GM12875 (cell line): ENCODE measurements around the gene MIPOL1.
"Not testable (repeated sequence)": the region's sequence is repeated elsewhere in the genome, so short reads cannot be mapped to it uniquely, and the experiment has no call there.

Source experiments
- H3K4me3 ChIP-seq: one replicate; pipeline ENCODE4 v1.5.1; 2011; ENCODE audit warnings: low read depth, low read length, control low read depth
- TF ChIP-seq, protein P1 (sequence below): IDR thresholded peaks from 2 replicates; pipeline ENCODE4 v1.5.1; 2011; ENCODE audit warnings: low read depth, mild to moderate bottlenecking, control low read depth, inconsistent platforms, low read length, moderate library complexity, borderline replicate concordance; ENCODE audit not compliant: insufficient read depth

The MIPOL1 gene, protein sequence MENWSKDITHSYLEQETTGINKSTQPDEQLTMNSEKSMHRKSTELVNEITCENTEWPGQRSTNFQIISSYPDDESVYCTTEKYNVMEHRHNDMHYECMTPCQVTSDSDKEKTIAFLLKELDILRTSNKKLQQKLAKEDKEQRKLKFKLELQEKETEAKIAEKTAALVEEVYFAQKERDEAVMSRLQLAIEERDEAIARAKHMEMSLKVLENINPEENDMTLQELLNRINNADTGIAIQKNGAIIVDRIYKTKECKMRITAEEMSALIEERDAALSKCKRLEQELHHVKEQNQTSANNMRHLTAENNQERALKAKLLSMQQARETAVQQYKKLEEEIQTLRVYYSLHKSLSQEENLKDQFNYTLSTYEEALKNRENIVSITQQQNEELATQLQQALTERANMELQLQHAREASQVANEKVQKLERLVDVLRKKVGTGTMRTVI

DNA sequence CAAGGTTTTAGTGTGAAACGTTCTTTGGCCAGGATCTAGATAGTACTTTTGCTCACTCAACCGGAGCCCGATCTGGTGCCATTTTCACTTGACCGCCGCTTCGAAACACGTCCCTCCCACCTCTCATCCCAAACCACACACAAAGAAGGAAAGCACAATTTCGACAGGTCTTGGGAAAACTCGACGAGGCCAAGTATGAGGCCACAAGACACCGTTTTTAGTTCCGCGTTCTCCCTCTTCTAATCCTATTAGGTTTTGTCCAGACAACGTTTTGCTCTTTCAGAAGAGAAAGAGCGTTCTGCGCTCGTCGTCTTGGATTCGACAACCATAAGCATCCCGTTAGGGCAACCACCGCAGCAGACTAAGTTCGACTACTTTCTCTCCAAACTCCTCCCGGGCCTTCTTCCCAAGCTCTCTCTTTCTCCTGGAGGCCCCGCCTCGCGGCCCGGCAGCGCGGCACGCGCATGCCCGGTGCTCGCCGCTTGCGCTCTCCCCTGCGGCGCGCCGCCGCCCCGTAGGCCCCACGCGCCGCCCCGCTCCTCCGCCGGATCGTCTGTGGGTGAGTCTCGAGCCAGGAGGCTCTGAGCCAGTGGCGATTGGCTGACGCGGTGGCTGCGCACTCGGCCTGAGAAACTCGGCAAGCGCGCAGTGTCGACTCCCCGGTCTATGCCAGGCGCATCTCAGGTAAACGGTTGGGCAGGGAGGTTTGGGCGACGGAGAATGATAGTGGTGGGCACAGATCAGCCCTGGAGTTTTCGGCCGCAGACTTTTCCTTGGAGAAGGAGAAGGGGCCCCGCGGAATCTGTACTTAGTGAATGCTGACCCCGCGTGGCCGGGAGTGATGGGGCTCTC is at the start of gene MIPOL1:
TSS of gene MIPOL1 (plus strand) at position 517 of the 852 bp plus-strand sequence. CDS start 49,952 bp downstream, outside the sequence.
- TF ChIP-seq, protein P1, sequence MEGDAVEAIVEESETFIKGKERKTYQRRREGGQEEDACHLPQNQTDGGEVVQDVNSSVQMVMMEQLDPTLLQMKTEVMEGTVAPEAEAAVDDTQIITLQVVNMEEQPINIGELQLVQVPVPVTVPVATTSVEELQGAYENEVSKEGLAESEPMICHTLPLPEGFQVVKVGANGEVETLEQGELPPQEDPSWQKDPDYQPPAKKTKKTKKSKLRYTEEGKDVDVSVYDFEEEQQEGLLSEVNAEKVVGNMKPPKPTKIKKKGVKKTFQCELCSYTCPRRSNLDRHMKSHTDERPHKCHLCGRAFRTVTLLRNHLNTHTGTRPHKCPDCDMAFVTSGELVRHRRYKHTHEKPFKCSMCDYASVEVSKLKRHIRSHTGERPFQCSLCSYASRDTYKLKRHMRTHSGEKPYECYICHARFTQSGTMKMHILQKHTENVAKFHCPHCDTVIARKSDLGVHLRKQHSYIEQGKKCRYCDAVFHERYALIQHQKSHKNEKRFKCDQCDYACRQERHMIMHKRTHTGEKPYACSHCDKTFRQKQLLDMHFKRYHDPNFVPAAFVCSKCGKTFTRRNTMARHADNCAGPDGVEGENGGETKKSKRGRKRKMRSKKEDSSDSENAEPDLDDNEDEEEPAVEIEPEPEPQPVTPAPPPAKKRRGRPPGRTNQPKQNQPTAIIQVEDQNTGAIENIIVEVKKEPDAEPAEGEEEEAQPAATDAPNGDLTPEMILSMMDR: no peak

DNA sequence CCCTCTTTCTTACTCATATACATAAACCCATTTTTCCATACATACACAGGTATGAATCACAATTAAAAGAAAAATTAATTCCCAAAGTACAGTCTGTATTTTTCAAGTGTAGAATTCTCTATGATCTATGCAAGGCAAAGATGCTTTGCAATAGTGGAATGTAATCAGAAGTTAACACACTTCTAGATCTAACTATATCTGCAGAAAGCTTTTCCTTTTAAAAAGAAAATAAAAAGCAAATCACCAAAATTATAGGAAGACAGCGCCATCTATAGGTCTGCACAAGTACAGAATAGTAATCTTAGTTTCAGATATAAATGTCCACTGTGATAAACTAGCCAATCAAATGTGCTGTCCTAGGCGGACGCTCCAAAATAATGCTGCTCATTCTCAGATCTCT is 47.3 kb upstream of the MIPOL1 start:
- TF ChIP-seq, protein P1: no peak; the same call in 1 of the 2 replicates
- no peak overlapping the region for H3K4me3 ChIP-seq

More for the DNA sequence above, at the start of gene MIPOL1:
- no peak within 1 kb of the TSS for H3K4me3 ChIP-seq

DNA sequence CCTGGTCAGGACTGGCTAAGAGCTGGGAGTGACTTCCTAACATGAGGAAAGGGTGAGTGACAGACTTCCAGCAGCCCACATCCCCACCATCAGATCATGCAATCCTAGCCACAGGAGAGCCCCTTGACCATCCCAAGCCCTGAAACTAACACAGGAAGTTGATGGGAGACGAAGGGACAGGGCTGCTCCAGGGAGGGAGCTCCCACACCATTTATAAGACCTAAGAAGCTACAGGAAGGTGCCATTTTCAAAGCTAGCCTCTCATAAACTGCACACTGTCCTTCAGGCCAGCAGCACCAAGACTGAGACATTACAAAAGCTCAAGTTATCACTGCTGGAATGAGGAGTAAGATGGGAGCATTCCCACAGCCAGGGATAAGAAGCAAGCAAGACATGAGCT is 44.7 kb upstream of the MIPOL1 start:
- TF ChIP-seq, protein P1: no peak
- H3K4me3 ChIP-seq: no peak overlapping the region

DNA sequence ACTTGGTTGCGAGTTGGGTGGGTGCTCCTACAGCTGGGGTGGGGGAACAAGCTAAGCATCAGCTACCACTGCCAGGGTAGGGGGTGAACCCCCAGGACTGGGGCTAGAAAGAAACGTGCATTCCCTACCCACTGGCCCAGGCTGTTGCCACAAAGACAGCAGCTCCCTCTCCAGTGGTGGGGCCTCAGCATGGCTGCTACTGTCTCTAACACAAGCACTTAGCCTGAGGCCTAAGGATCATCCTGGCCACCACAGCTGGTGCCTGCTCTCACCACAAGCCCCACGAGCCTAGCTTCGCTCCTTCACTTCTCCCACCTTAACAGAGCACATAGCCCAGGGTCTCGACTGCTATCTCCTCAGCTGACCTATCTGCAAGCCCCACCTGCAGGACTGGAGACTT is 44.3 kb upstream of the MIPOL1 start:
- TF ChIP-seq, protein P1: no peak
- H3K4me3 ChIP-seq: no peak overlapping the region

DNA sequence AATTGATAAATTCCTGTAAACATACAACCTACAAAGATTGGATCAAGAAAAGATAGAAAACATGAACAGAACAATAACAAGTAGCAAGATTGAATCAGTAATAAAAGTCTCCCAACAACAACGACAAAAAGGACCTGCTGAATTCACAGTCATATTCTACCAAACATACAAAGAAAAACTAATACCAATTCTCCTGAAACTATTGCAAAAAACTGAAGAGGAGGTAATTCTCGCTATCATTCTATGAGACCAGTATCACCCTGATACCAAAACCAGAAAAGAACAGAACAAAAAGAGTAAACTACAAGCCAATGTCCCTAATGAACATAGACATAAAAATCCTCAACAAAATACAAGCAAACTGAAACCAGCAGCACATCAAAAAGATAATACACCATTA is 39.8 kb upstream of the MIPOL1 start:
- no peak overlapping the region for H3K4me3 ChIP-seq
- TF ChIP-seq, protein P1: no peak

DNA sequence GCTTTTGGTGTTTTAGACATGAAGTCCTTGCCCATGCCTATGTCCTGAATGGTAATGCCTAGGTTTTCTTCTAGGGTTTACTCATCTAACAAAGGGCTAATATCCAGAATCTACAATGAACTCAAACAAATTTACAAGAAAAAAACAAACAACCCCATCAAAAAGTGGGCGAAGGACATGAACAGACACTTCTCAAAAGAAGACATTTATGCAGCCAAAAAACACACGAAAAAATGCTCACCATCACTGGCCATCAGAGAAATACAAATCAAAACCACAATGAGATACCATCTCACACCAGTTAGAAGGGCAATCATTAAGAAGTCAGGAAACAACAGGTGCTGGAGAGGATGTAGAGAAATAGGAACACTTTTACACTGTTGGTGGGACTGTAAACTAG is 35.4 kb upstream of the MIPOL1 start:
- H3K4me3 ChIP-seq: not testable (repeated sequence)

DNA sequence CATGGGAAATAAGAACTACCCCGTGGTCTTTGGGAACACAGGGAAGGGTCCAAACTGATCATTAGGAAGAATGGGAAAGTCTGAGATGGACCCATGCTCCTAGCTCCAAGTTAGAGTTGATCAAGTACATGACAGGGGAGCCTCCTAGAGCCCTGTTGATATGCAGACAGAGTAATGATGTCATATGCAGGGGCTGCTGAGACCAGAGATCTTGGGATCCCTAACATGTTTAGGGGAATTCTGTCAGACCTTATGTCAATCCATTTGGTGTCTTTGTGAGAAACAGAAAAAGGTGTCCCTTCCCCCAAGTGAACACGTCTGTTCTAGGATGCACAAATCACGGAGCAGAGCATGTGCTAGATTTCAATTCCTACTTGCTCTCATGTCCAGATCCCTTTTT is 31.9 kb upstream of the MIPOL1 start:
- no peak overlapping the region for H3K4me3 ChIP-seq
- TF ChIP-seq, protein P1: no peak
